HUES6 (cell line): ENCODE data around the gene POFUT2.
A peak's percentile ranks its signal among the peaks of the same experiment; 100 is the strongest.
"Not testable (repeated sequence)": the region's sequence is repeated elsewhere in the genome, so short reads cannot be mapped to it uniquely, and the experiment has no call there.

ENCODE experiments used
- H3K27ac ChIP-seq: 2 replicates; pipeline ENCODE4 v1.7.0; 2013; ENCODE audit warnings: low read depth, mild to moderate bottlenecking, low read length, inconsistent platforms
- H3K27me3 ChIP-seq: 2 replicates; pipeline ENCODE4 v1.6.1; 2013; ENCODE audit warnings: low read length; ENCODE audit not compliant: control insufficient read depth, insufficient read depth
- H3K36me3 ChIP-seq: 2 replicates; pipeline ENCODE4 v1.6.1; 2013; ENCODE audit warnings: low read length; ENCODE audit not compliant: control insufficient read depth, insufficient read depth
- H3K4me1 ChIP-seq: 2 replicates; pipeline ENCODE4 v1.6.1; 2013; ENCODE audit warnings: low read length; ENCODE audit not compliant: control insufficient read depth, insufficient read depth
- H3K4me3 ChIP-seq: 2 replicates; pipeline ENCODE4 v1.5.1; 2013; ENCODE audit warnings: low read depth, low read length
- H3K9ac ChIP-seq: one replicate; pipeline ENCODE4 v1.6.1; 2013; ENCODE audit warnings: mild to moderate bottlenecking, low read length
- H3K9me3 ChIP-seq: 2 replicates; pipeline ENCODE4 v1.6.1; 2013; ENCODE audit warnings: low read depth, low read length; ENCODE audit not compliant: control insufficient read depth, insufficient read depth

The POFUT2 gene

GRCh38 chr21:45318146-45318555 is 30.5 kb upstream of the POFUT2 start:
- Histone ChIP-seq H3K9me3 (no peaks in the 10 kb centered on the region), H3K27ac (peak overlapping the region; percentile 49; the same call in 1 of the 2 replicates), H3K36me3 (no peaks in the 10 kb centered on the region), H3K27me3 (no peaks in the 10 kb centered on the region), H3K9ac (no peak overlapping the region), H3K4me1 (peaks cover 36% of the 10 kb centered on the region), H3K4me3 (no peak overlapping the region)

- H3K4me1 ChIP-seq: peaks cover 30% of the 10 kb centered on the region
- no peak overlapping the region for H3K9ac ChIP-seq
- no peaks in the 10 kb centered on the region for H3K27me3 ChIP-seq
- no peaks in the 10 kb centered on the region for H3K9me3 ChIP-seq
- H3K4me3 ChIP-seq: no peak overlapping the region
- no peaks in the 10 kb centered on the region for H3K36me3 ChIP-seq
- peak overlapping the region; percentile 49; the same call in 1 of the 2 replicates for H3K27ac ChIP-seq
These were observed 29.9 kb upstream of the POFUT2 start for GRCh38 chr21:45317398-45318145.

GRCh38 chr21:45316871-45317397 is 29.2 kb upstream of the POFUT2 start:
- no peak overlapping the region for H3K4me3 ChIP-seq
- no peaks in the 10 kb centered on the region for H3K36me3 ChIP-seq
- H3K27ac ChIP-seq: no peak overlapping the region
- no peaks in the 10 kb centered on the region for H3K27me3 ChIP-seq
- no peaks in the 10 kb centered on the region for H3K9me3 ChIP-seq
- H3K4me1 ChIP-seq: peaks cover 24% of the 10 kb centered on the region
- H3K9ac ChIP-seq: no peak overlapping the region

GRCh38 chr21:45315676-45316470 is 28.2 kb upstream of the POFUT2 start:
- H3K4me3 ChIP-seq, H3K36me3 ChIP-seq, H3K27me3 ChIP-seq, H3K9me3 ChIP-seq, H3K27ac ChIP-seq, H3K9ac ChIP-seq: not testable (repeated sequence)
- H3K4me1 ChIP-seq: peaks cover 24% of the 10 kb centered on the region

- no peaks in the 10 kb centered on the region for H3K27me3 ChIP-seq
- no peak overlapping the region for H3K9ac ChIP-seq
- no peaks in the 10 kb centered on the region for H3K9me3 ChIP-seq
- H3K27ac ChIP-seq: no peak overlapping the region
- H3K4me1 ChIP-seq: peaks cover 15% of the 10 kb centered on the region
- H3K36me3 ChIP-seq: no peaks in the 10 kb centered on the region
- no peak overlapping the region for H3K4me3 ChIP-seq
These were observed 26.0 kb upstream of the POFUT2 start for GRCh38 chr21:45313682-45314081.

- H3K9ac ChIP-seq: no peak overlapping the region
- H3K4me3 ChIP-seq: no peak overlapping the region
- H3K27me3 ChIP-seq: no peaks in the 10 kb centered on the region
- H3K27ac ChIP-seq: no peak overlapping the region
- H3K4me1 ChIP-seq: peaks cover 20% of the 10 kb centered on the region
- no peaks in the 10 kb centered on the region for H3K36me3 ChIP-seq
- H3K9me3 ChIP-seq: no peaks in the 10 kb centered on the region
These were observed 25.3 kb upstream of the POFUT2 start for GRCh38 chr21:45313015-45313414.

- Histone ChIP-seq H3K27ac (no peak overlapping the region), H3K4me3 (no peak overlapping the region), H3K27me3 (no peaks in the 10 kb centered on the region), H3K36me3 (no peaks in the 10 kb centered on the region), H3K9me3 (no peaks in the 10 kb centered on the region), H3K9ac (no peak overlapping the region), H3K4me1 (peaks cover 15% of the 10 kb centered on the region; the same call in 1 of the 2 replicates)
These were observed 24.6 kb upstream of the POFUT2 start for GRCh38 chr21:45312296-45312695.

- Histone ChIP-seq H3K9ac (no peak overlapping the region), H3K9me3 (no peaks in the 10 kb centered on the region), H3K4me3 (no peak overlapping the region), H3K36me3 (no peaks in the 10 kb centered on the region), H3K27me3 (no peaks in the 10 kb centered on the region), H3K27ac (no peak overlapping the region), H3K4me1 (peaks cover 22% of the 10 kb centered on the region; the same call in 1 of the 2 replicates)
These were observed 22.8 kb upstream of the POFUT2 start for GRCh38 chr21:45310459-45310858.

- no peak overlapping the region for H3K4me3 ChIP-seq
- H3K9me3 ChIP-seq: no peaks in the 10 kb centered on the region
- H3K9ac ChIP-seq: no peak overlapping the region
- H3K36me3 ChIP-seq: no peaks in the 10 kb centered on the region
- H3K27me3 ChIP-seq: no peaks in the 10 kb centered on the region
- peaks cover 22% of the 10 kb centered on the region; the same call in 1 of the 2 replicates for H3K4me1 ChIP-seq
- H3K27ac ChIP-seq: no peak overlapping the region
These were observed 22.3 kb upstream of the POFUT2 start for GRCh38 chr21:45309987-45310381.

- Histone ChIP-seq H3K27ac (no peak overlapping the region), H3K4me3 (no peak overlapping the region), H3K9me3 (no peaks in the 10 kb centered on the region), H3K27me3 (no peaks in the 10 kb centered on the region), H3K36me3 (no peaks in the 10 kb centered on the region), H3K4me1 (peaks cover 22% of the 10 kb centered on the region; the same call in 1 of the 2 replicates), H3K9ac (no peak overlapping the region)
These were observed 21.6 kb upstream of the POFUT2 start for GRCh38 chr21:45309069-45309986.
